ENCODE data around the gene KCTD14.
"Not testable (repeated sequence)": the region's sequence is repeated elsewhere in the genome, so short reads cannot be mapped to it uniquely, and the experiment has no call there.

KCTD14 gene

GRCh38 chr11:78019808-78020207 lies 3.3 kb downstream of the KCTD14 start:
- no peak for DNase-seq (ENCODE audit: low read depth)
- H3K4me3 ChIP-seq (ENCODE audit: low read depth, low read length): no peak overlapping the region
- no peak for TF ChIP-seq CTCF (IDR thresholded peaks at IDR 0.05; ENCODE audit: low read depth, low read length)
- TF ChIP-seq POLR2A (IDR thresholded peaks at IDR 0.05; ENCODE audit: extremely low read depth, insufficient read length): no peak
- no peak for TF ChIP-seq MYC (IDR thresholded peaks at IDR 0.05; ENCODE audit: low read depth, low read length)
- TF ChIP-seq MAX (IDR thresholded peaks at IDR 0.05; ENCODE audit: low read depth, low read length): no peak

GRCh38 chr11:78015878-78016277 lies 7.2 kb downstream of the KCTD14 start:
- DNase-seq (ENCODE audit: low read depth): no peak
- TF ChIP-seq POLR2A (IDR thresholded peaks at IDR 0.05; ENCODE audit: extremely low read depth, insufficient read length): no peak
- no peak for TF ChIP-seq MYC (IDR thresholded peaks at IDR 0.05; ENCODE audit: low read depth, low read length)
- no peak for TF ChIP-seq CTCF (IDR thresholded peaks at IDR 0.05; ENCODE audit: low read depth, low read length)
- TF ChIP-seq MAX (IDR thresholded peaks at IDR 0.05; ENCODE audit: low read depth, low read length): no peak
- no peak overlapping the region for H3K4me3 ChIP-seq (ENCODE audit: low read depth, low read length)

GRCh38 chr11:78014937-78015520 lies 8.0 kb downstream of the KCTD14 start:
- not testable (repeated sequence) for H3K4me3 ChIP-seq (ENCODE audit: low read depth, low read length); DNase-seq (ENCODE audit: low read depth)

- no peak for TF ChIP-seq MYC (IDR thresholded peaks at IDR 0.05; ENCODE audit: low read depth, low read length)
- TF ChIP-seq POLR2A (IDR thresholded peaks at IDR 0.05; ENCODE audit: extremely low read depth, insufficient read length): no peak
- TF ChIP-seq MAX (IDR thresholded peaks at IDR 0.05; ENCODE audit: low read depth, low read length): no peak
- TF ChIP-seq CTCF (IDR thresholded peaks at IDR 0.05; ENCODE audit: low read depth, low read length): no peak
- H3K4me3 ChIP-seq (ENCODE audit: low read depth, low read length): no peak overlapping the region
- no peak for DNase-seq (ENCODE audit: low read depth)
These were observed 11.8 kb downstream of the KCTD14 start for GRCh38 chr11:78011301-78011700.

- no peak for TF ChIP-seq MAX (IDR thresholded peaks at IDR 0.05; ENCODE audit: low read depth, low read length)
- DNase-seq (ENCODE audit: low read depth): no peak
- no peak overlapping the region for H3K4me3 ChIP-seq (ENCODE audit: low read depth, low read length)
These were observed 12.3 kb downstream of the KCTD14 start for GRCh38 chr11:78010755-78011154.

- DNase-seq (ENCODE audit: low read depth): no peak
- TF ChIP-seq MYC (IDR thresholded peaks at IDR 0.05; ENCODE audit: low read depth, low read length) (no peak), CTCF (IDR thresholded peaks at IDR 0.05; ENCODE audit: low read depth, low read length) (no peak), MAX (IDR thresholded peaks at IDR 0.05; ENCODE audit: low read depth, low read length) (no peak), POLR2A (IDR thresholded peaks at IDR 0.05; ENCODE audit: extremely low read depth, insufficient read length) (no peak)
- H3K4me3 ChIP-seq (ENCODE audit: low read depth, low read length): no peak overlapping the region
These were observed 12.8 kb downstream of the KCTD14 start for GRCh38 chr11:78010304-78010703.

GRCh38 chr11:78009062-78009461 lies 14.0 kb downstream of the KCTD14 start:
- DNase-seq (ENCODE audit: low read depth): no peak
- no peak for TF ChIP-seq MYC (IDR thresholded peaks at IDR 0.05; ENCODE audit: low read depth, low read length)
- TF ChIP-seq POLR2A (IDR thresholded peaks at IDR 0.05; ENCODE audit: extremely low read depth, insufficient read length): no peak
- no peak for TF ChIP-seq MAX (IDR thresholded peaks at IDR 0.05; ENCODE audit: low read depth, low read length)
- TF ChIP-seq CTCF (IDR thresholded peaks at IDR 0.05; ENCODE audit: low read depth, low read length): no peak
- H3K4me3 ChIP-seq (ENCODE audit: low read depth, low read length): no peak overlapping the region
